H9 (cell line): ENCODE measurements around the gene HBS1L. TPM values are rescaled to one million over a fixed set of nuclear protein-coding genes. Genes with fewer than 3 reads are reported as not detected.

ENCODE experiments used
- DNase-seq: peaks from one replicate; pipeline ENCODE4 v3.0.0-alpha.2; 2017
- H2AFZ ChIP-seq: one replicate; pipeline ENCODE4 v1.6.1; 2013; ENCODE audit warnings: mild to moderate bottlenecking, low read length, control low read depth, moderate library complexity
- H2AK5ac ChIP-seq: 2 replicates; pipeline ENCODE4 v1.6.1; 2013; ENCODE audit warnings: low read length, control low read depth, mixed read lengths; ENCODE audit not compliant: insufficient read length
- H2BK120ac ChIP-seq: one replicate; pipeline ENCODE4 v1.6.1; 2013; ENCODE audit warnings: low read depth, mild to moderate bottlenecking, low read length, control low read depth, inconsistent platforms; ENCODE audit not compliant: poor library complexity, severe bottlenecking
- H2BK12ac ChIP-seq: 2 replicates; pipeline ENCODE4 v1.6.1; 2013; ENCODE audit warnings: low read length, control low read depth, mixed read lengths, low read depth; ENCODE audit not compliant: insufficient read length
- H2BK15ac ChIP-seq: 2 replicates; pipeline ENCODE4 v1.6.1; 2013; ENCODE audit warnings: low read depth, low read length, control low read depth
- H2BK20ac ChIP-seq: one replicate; pipeline ENCODE4 v1.6.1; 2013; ENCODE audit warnings: low read depth, mild to moderate bottlenecking, low read length, control low read depth, inconsistent platforms; ENCODE audit not compliant: poor library complexity, severe bottlenecking
- H2BK5ac ChIP-seq: 2 replicates; pipeline ENCODE4 v1.6.1; 2013; ENCODE audit warnings: low read length, control low read depth, mixed read lengths; ENCODE audit not compliant: insufficient read length
- H3K14ac ChIP-seq: 2 replicates; pipeline ENCODE4 v1.6.1; 2013; ENCODE audit warnings: low read length, control low read depth; ENCODE audit not compliant: insufficient read depth
- H3K18ac ChIP-seq: 2 replicates; pipeline ENCODE4 v1.6.1; 2013; ENCODE audit warnings: low read depth, mild to moderate bottlenecking, mixed read lengths, low read length, control low read depth; ENCODE audit not compliant: insufficient read length
- H3K23ac ChIP-seq: 2 replicates; pipeline ENCODE4 v1.6.1; 2013; ENCODE audit warnings: low read length, control low read depth, mixed read lengths, low read depth; ENCODE audit not compliant: insufficient read length
- H3K23me2 ChIP-seq: 2 replicates; pipeline ENCODE4 v1.6.1; 2013; ENCODE audit warnings: low read depth, mild to moderate bottlenecking, mixed read lengths, low read length, control low read depth; ENCODE audit not compliant: insufficient read length, poor library complexity, severe bottlenecking
- H3K27ac ChIP-seq: 2 replicates; pipeline ENCODE4 v1.5.1; 2013; ENCODE audit warnings: low read length, control low read depth, mixed read lengths, low read depth; ENCODE audit not compliant: insufficient read length
- H3K27me3 ChIP-seq: 2 replicates; pipeline ENCODE4 v1.6.1; 2013; ENCODE audit warnings: low read length, control low read depth, inconsistent platforms; ENCODE audit not compliant: insufficient read depth
- H3K4ac ChIP-seq: 2 replicates; pipeline ENCODE4 v1.6.1; 2013; ENCODE audit warnings: low read depth, mild to moderate bottlenecking, control low read depth, inconsistent platforms, low read length, moderate library complexity
- H3K4me1 ChIP-seq: 2 replicates; pipeline ENCODE4 v1.6.1; 2013; ENCODE audit warnings: low read length, control low read depth, inconsistent platforms; ENCODE audit not compliant: insufficient read depth
- H3K4me2 ChIP-seq: 2 replicates; pipeline ENCODE4 v1.6.1; 2013; ENCODE audit warnings: low read length, control low read depth, mixed read lengths; ENCODE audit not compliant: insufficient read length, insufficient read depth
- H3K56ac ChIP-seq: 2 replicates; pipeline ENCODE4 v1.6.1; 2013; ENCODE audit warnings: low read depth, mild to moderate bottlenecking, mixed read lengths, low read length, control low read depth; ENCODE audit not compliant: insufficient read length
- H3K79me1 ChIP-seq: 2 replicates; pipeline ENCODE4 v1.6.1; 2013; ENCODE audit warnings: low read depth, mild to moderate bottlenecking, moderate library complexity, low read length, control low read depth, inconsistent platforms; ENCODE audit not compliant: insufficient read depth, poor library complexity, severe bottlenecking
- H3K79me2 ChIP-seq: 2 replicates; pipeline ENCODE4 v1.6.1; 2013; ENCODE audit warnings: low read length, control low read depth, inconsistent platforms; ENCODE audit not compliant: insufficient read depth
- H3K9ac ChIP-seq: 2 replicates; pipeline ENCODE4 v1.6.1; 2013; ENCODE audit warnings: low read length, control low read depth, mixed read lengths; ENCODE audit not compliant: insufficient read length; ENCODE audit errors: extremely low read depth
- H3K9me3 ChIP-seq: one replicate; pipeline ENCODE4 v1.6.1; 2013; ENCODE audit warnings: low read depth, low read length, inconsistent platforms; ENCODE audit not compliant: control insufficient read depth
- H3T11ph ChIP-seq: one replicate; pipeline ENCODE4 v1.6.1; 2013; ENCODE audit warnings: mild to moderate bottlenecking, low read length, control low read depth, inconsistent platforms
- H4K20me1 ChIP-seq: one replicate; pipeline ENCODE4 v1.6.1; 2013; ENCODE audit not compliant: control insufficient read depth, insufficient read length, insufficient read depth
- H4K5ac ChIP-seq: 2 replicates; pipeline ENCODE4 v1.6.1; 2013; ENCODE audit warnings: low read depth, mild to moderate bottlenecking, mixed read lengths, low read length, control low read depth; ENCODE audit not compliant: insufficient read length
- H4K8ac ChIP-seq: replicated peaks from 2 replicates; pipeline ENCODE4 v1.6.1; 2013; ENCODE audit warnings: low read length, control low read depth, mixed read lengths, low read depth; ENCODE audit not compliant: insufficient read length
- H4K91ac ChIP-seq: 2 replicates; pipeline ENCODE4 v1.6.1; 2013; ENCODE audit warnings: low read depth, mild to moderate bottlenecking, moderate library complexity, mixed read lengths, low read length, control low read depth; ENCODE audit not compliant: insufficient read length
- H3K27ac Mint-ChIP-seq, 3 experiments: 2 replicates in 2 of 3; 3 replicates in 1 of 3; pipeline ENCODE4 v1.8.0; 2020 to 2021; ENCODE audit warnings: mixed read lengths in 3 of 3, mild to moderate bottlenecking in 1 of 3, moderate library complexity in 1 of 3
- H3K27me3 Mint-ChIP-seq: 2 replicates; pipeline ENCODE4 v1.8.0; 2021; ENCODE audit warnings: low read depth, mild to moderate bottlenecking, moderate library complexity, mixed read lengths
- H3K36me3 Mint-ChIP-seq, 3 experiments: 2 replicates in 2 of 3; 3 replicates in 1 of 3; pipeline ENCODE4 v1.8.0; 2020 to 2021; ENCODE audit warnings: low read depth in 3 of 3, mixed read lengths in 3 of 3; ENCODE audit not compliant: insufficient read depth in 1 of 3
- H3K4me1 Mint-ChIP-seq, 2 experiments: 2 replicates each; pipeline ENCODE4 v1.8.0; 2020; ENCODE audit warnings: mixed read lengths in 2 of 2
- H3K4me3 Mint-ChIP-seq, 2 experiments: 2 replicates in 1 of 2; 3 replicates in 1 of 2; pipeline ENCODE4 v1.8.0; 2020 to 2021; ENCODE audit warnings: mild to moderate bottlenecking in 2 of 2, mixed read lengths in 2 of 2, moderate library complexity in 1 of 2
- H3K9me3 Mint-ChIP-seq, 2 experiments: 2 replicates in 1 of 2; 3 replicates in 1 of 2; pipeline ENCODE4 v1.8.0; 2020; ENCODE audit warnings: mild to moderate bottlenecking in 2 of 2, mixed read lengths in 2 of 2, moderate library complexity in 1 of 2
- total RNA-seq: library from RNA; stranded (reverse); gene quantifications from 2 replicates; pipeline ENCODE4 v1.2.1, GENCODE V29; 2021
- TF ChIP-seq, protein P1 (sequence below): fragments of 200-600 bp; sonication (generic); conservative IDR thresholded peaks from 3 replicates; pipeline ENCODE4 v1.8.0; 2021; ENCODE audit warnings: antibody characterized with exemption, mild to moderate bottlenecking

The HBS1L gene
- total RNA-seq, 1 experiment from 2014 or later: 110 TPM

DNA sequence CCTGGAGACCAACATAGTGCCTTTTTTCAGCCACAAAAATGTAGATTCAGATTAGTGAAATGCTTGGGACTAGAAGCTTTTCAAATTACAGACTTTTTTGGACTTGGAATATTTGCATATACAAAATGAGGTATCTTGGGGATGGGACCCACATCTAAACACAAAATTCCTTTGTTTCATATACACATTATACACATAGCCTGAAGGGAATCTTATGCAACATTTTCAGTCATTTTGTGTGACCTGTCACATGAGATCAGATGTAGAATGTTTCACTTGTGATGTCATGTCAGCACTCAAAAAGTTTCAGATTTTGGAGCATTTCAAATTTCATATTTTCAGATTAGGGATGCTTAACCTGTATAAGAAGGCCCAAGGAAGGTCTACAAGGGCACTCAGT, 60.2 kb downstream of the HBS1L start:
- H3K56ac ChIP-seq: no peak overlapping the region

More for the DNA sequence above, 60.2 kb downstream of the HBS1L start:
- H4K91ac ChIP-seq: no peak overlapping the region
- no peaks in the 10 kb centered on the region for H3K23me2 ChIP-seq
- no peaks in the 10 kb centered on the region for H3K79me1 ChIP-seq
- no peak overlapping the region for H3K18ac ChIP-seq
- no peak overlapping the region for H4K8ac ChIP-seq
- no peaks in the 10 kb centered on the region for H3K9me3 ChIP-seq
- no peak overlapping the region for H3K23ac ChIP-seq
- H2BK20ac ChIP-seq: no peak overlapping the region
- H3K14ac ChIP-seq: no peak overlapping the region
- DNase-seq: no peak
- H4K5ac ChIP-seq: no peak overlapping the region
- no peak overlapping the region for H2BK12ac ChIP-seq
- H2BK120ac ChIP-seq: no peak overlapping the region
- H2AK5ac ChIP-seq: no peak overlapping the region
- no peak overlapping the region for H3K4me3 Mint-ChIP-seq
- H3K79me2 ChIP-seq: no peaks in the 10 kb centered on the region
- H3T11ph ChIP-seq: no peak overlapping the region
- no peak overlapping the region for H3K27ac Mint-ChIP-seq
- H3K9me3 Mint-ChIP-seq: no peaks in the 10 kb centered on the region
- H2BK5ac ChIP-seq: no peak overlapping the region
- peaks cover 13% of the 10 kb centered on the region in 2 experiments for H3K4me1 Mint-ChIP-seq
- no peak overlapping the region for H2BK15ac ChIP-seq
- no peak overlapping the region for H3K4me2 ChIP-seq
- no peaks in the 10 kb centered on the region for H3K4me1 ChIP-seq
- H3K36me3 Mint-ChIP-seq: peaks cover 0 to 15% (median 15%) of the 10 kb centered on the region in 3 experiments; a peak in 6 of 7 replicates
- no peaks in the 10 kb centered on the region for H4K20me1 ChIP-seq
- H3K27me3 Mint-ChIP-seq: no peaks in the 10 kb centered on the region
- TF ChIP-seq, protein P1, sequence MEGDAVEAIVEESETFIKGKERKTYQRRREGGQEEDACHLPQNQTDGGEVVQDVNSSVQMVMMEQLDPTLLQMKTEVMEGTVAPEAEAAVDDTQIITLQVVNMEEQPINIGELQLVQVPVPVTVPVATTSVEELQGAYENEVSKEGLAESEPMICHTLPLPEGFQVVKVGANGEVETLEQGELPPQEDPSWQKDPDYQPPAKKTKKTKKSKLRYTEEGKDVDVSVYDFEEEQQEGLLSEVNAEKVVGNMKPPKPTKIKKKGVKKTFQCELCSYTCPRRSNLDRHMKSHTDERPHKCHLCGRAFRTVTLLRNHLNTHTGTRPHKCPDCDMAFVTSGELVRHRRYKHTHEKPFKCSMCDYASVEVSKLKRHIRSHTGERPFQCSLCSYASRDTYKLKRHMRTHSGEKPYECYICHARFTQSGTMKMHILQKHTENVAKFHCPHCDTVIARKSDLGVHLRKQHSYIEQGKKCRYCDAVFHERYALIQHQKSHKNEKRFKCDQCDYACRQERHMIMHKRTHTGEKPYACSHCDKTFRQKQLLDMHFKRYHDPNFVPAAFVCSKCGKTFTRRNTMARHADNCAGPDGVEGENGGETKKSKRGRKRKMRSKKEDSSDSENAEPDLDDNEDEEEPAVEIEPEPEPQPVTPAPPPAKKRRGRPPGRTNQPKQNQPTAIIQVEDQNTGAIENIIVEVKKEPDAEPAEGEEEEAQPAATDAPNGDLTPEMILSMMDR: no peak
- H2AFZ ChIP-seq: no peak overlapping the region
- no peak overlapping the region for H3K9ac ChIP-seq
- H3K27me3 ChIP-seq: no peaks in the 10 kb centered on the region
- H3K27ac ChIP-seq: no peak overlapping the region
- H3K4ac ChIP-seq: no peak overlapping the region
